Neural cell (in vitro differentiated cells): ENCODE measurements around the gene TSPAN3. TPM values are rescaled to one million over a fixed set of nuclear protein-coding genes. Genes with fewer than 3 reads are reported as not detected.
A peak's percentile ranks its signal among the peaks of the same experiment; 100 is the strongest.

Source experiments
- H2AFZ ChIP-seq: fragments of 200-600, 300-800 bp; sonication (generic), shearing (Covaris generic); 2 replicates; pipeline ENCODE4 v1.6.0; 2014; ENCODE audit warnings: low read depth, mild to moderate bottlenecking, antibody characterized with exemption, low read length, moderate library complexity
- H3F3A ChIP-seq: fragments of 200-600 bp; shearing (Covaris generic); 2 replicates; pipeline ENCODE4 v1.6.1; 2016; ENCODE audit warnings: mild to moderate bottlenecking, moderate library complexity, mixed read lengths, antibody characterized with exemption, low read length; ENCODE audit not compliant: insufficient read depth, poor library complexity, severe bottlenecking
- H3K27ac ChIP-seq: fragments of 200-600, 300-800 bp; sonication (generic), shearing (Covaris generic); 2 replicates; pipeline ENCODE4 v1.5.1; 2014; ENCODE audit warnings: mild to moderate bottlenecking, low read length, moderate library complexity
- H3K27me3 ChIP-seq: fragments of 300-800, 200-600 bp; sonication (generic), shearing (Covaris generic); 2 replicates; pipeline ENCODE4 v1.6.0; 2014; ENCODE audit warnings: mild to moderate bottlenecking, low read depth, low read length, moderate library complexity; ENCODE audit not compliant: insufficient read depth
- H3K36me3 ChIP-seq: fragments of 300-800, 200-600 bp; sonication (generic), shearing (Covaris generic); 2 replicates; pipeline ENCODE4 v1.5.1; 2014; ENCODE audit warnings: mild to moderate bottlenecking, antibody characterized with exemption, low read length, moderate library complexity; ENCODE audit not compliant: insufficient read depth
- H3K4me2 ChIP-seq: fragments of 300-800, 200-600 bp; sonication (generic), shearing (Covaris generic); 2 replicates; pipeline ENCODE4 v1.6.0; 2014; ENCODE audit warnings: mild to moderate bottlenecking, low read length
- H3K4me3 ChIP-seq: fragments of 300-800, 200-600 bp; sonication (generic), shearing (Covaris generic); 2 replicates; pipeline ENCODE4 v1.5.1; 2014; ENCODE audit warnings: mild to moderate bottlenecking, low read length, moderate library complexity
- H3K79me2 ChIP-seq: fragments of 200-600 bp; shearing (Covaris generic); replicated peaks from 2 replicates; pipeline ENCODE4 v1.6.0; 2014; ENCODE audit warnings: mild to moderate bottlenecking, low read length, moderate library complexity; ENCODE audit not compliant: insufficient read depth
- H3K9ac ChIP-seq: fragments of 300-800, 200-600 bp; sonication (generic), shearing (Covaris generic); 2 replicates; pipeline ENCODE4 v1.6.1; 2016; ENCODE audit warnings: mild to moderate bottlenecking, low read length, mixed read lengths
- H3K9me2 ChIP-seq: fragments of 200-600 bp; shearing (Covaris generic); 2 replicates; pipeline ENCODE4 v1.6.1; 2016; ENCODE audit warnings: mild to moderate bottlenecking, low read length, mixed read lengths; ENCODE audit not compliant: insufficient read depth
- H3K9me3 ChIP-seq: fragments of 200-600, 300-800 bp; sonication (generic), shearing (Covaris generic); 2 replicates; pipeline ENCODE4 v1.6.1; 2016; ENCODE audit warnings: mild to moderate bottlenecking, mixed run types, low read length, moderate library complexity, mixed read lengths
- H4K20me1 ChIP-seq: fragments of 200-600 bp; shearing (Covaris generic); 2 replicates; pipeline ENCODE4 v1.6.1; 2016; ENCODE audit warnings: mild to moderate bottlenecking, mixed run types; ENCODE audit not compliant: insufficient read depth
- CTCF ChIP-seq: fragments of 450-650 bp; IDR thresholded peaks from 2 replicates; pipeline ENCODE4 v1.5.1; 2014; ENCODE audit warnings: antibody characterized with exemption, mild to moderate bottlenecking, moderate library complexity; ENCODE audit not compliant: poor library complexity, severe bottlenecking
- EP300 ChIP-seq: fragments of 450-650 bp; conservative IDR thresholded peaks from 2 replicates; pipeline ENCODE4 v1.6.1; 2014; ENCODE audit warnings: antibody characterized with exemption, mild to moderate bottlenecking, moderate library complexity; ENCODE audit not compliant: poor library complexity, severe bottlenecking
- EZH2 ChIP-seq: fragments of 200-600, 300-800 bp; shearing (Covaris generic), sonication (generic); IDR thresholded peaks from 2 replicates; pipeline ENCODE4 v1.6.1; 2014; ENCODE audit warnings: antibody characterized with exemption, low read length, borderline replicate concordance, mild to moderate bottlenecking; ENCODE audit not compliant: insufficient read depth, poor library complexity, severe bottlenecking
- MXI1 ChIP-seq: fragments of 450-650 bp; conservative IDR thresholded peaks from 2 replicates; pipeline ENCODE4 v1.6.1; 2014; ENCODE audit warnings: antibody characterized with exemption, mild to moderate bottlenecking; ENCODE audit not compliant: poor library complexity, severe bottlenecking
- POLR2AphosphoS5 ChIP-seq: IDR thresholded peaks from 2 replicates; pipeline ENCODE4 v1.6.1; 2012
- RAD21 ChIP-seq: fragments of 450-650 bp; conservative IDR thresholded peaks from 2 replicates; pipeline ENCODE4 v1.6.1; 2014; ENCODE audit warnings: antibody characterized with exemption, mild to moderate bottlenecking, moderate library complexity
- REST ChIP-seq: IDR thresholded peaks from 2 replicates; pipeline ENCODE4 v1.6.1; 2012; ENCODE audit warnings: borderline replicate concordance
- SMC3 ChIP-seq: fragments of 450-650 bp; conservative IDR thresholded peaks from 2 replicates; pipeline ENCODE4 v1.6.1; 2014; ENCODE audit warnings: antibody characterized with exemption, mild to moderate bottlenecking, moderate library complexity; ENCODE audit not compliant: poor library complexity
- TAF1 ChIP-seq: IDR thresholded peaks from 2 replicates; pipeline ENCODE4 v1.6.1; 2012; ENCODE audit warnings: low read depth
- polyA plus RNA-seq: library from polyadenylated mRNA; depleted of rRNA; stranded (reverse); fragments of >200 nt; gene quantifications from 2 replicates; pipeline ENCODE4 v1.2.3, GENCODE V29; 2014

TSPAN3 gene
- polyA plus RNA-seq, 1 donor from 2014 or later = 815 TPM

GRCh38 chr15:77119446-77119845, 48.5 kb upstream of the TSPAN3 start:
- H3K79me2 ChIP-seq = no peaks in the 10 kb centered on the region
- no peaks in the 10 kb centered on the region for H3K9me3 ChIP-seq
- H3K4me2 ChIP-seq = no peak overlapping the region
- no peak overlapping the region for H3K4me3 ChIP-seq
- TF ChIP-seq RAD21 = no peak
- no peak for TF ChIP-seq POLR2AphosphoS5
- no peak for TF ChIP-seq SMC3
- TF ChIP-seq TAF1 = no peak
- TF ChIP-seq CTCF = no peak
- H3K27ac ChIP-seq = no peak overlapping the region
- H3K27me3 ChIP-seq = no peaks in the 10 kb centered on the region
- H3K36me3 ChIP-seq = no peaks in the 10 kb centered on the region
- H3K9ac ChIP-seq = no peak overlapping the region
- H4K20me1 ChIP-seq = no peaks in the 10 kb centered on the region
- H3K9me2 ChIP-seq = no peaks in the 10 kb centered on the region
- no peaks in the 10 kb centered on the region for H3F3A ChIP-seq
- no peak overlapping the region for H2AFZ ChIP-seq

- Histone ChIP-seq H3K4me3 (no peak overlapping the region), H3K9me2 (no peaks in the 10 kb centered on the region), H3K4me2 (no peak overlapping the region), H3K36me3 (no peaks in the 10 kb centered on the region), H3K9me3 (no peaks in the 10 kb centered on the region), H3K9ac (no peak overlapping the region), H3K27ac (no peak overlapping the region), H3K27me3 (no peaks in the 10 kb centered on the region), H2AFZ (no peak overlapping the region), H3F3A (no peaks in the 10 kb centered on the region), H4K20me1 (no peaks in the 10 kb centered on the region), H3K79me2 (no peaks in the 10 kb centered on the region)
- TF ChIP-seq RAD21 (peak; percentile 90), TAF1 (no peak), REST (no peak), EP300 (no peak), POLR2AphosphoS5 (no peak), CTCF (peak; percentile 89), MXI1 (no peak), SMC3 (peak; percentile 87), EZH2 (no peak)
These were observed 48.0 kb upstream of the TSPAN3 start for GRCh38 chr15:77118882-77119321.
